HG03575 (cell line): ENCODE results near the gene ST7.
"Not testable (repeated sequence)": the region's sequence is repeated elsewhere in the genome, so short reads cannot be mapped to it uniquely, and the experiment has no call there.

Experiments used
- ATAC-seq: cut with Tn5 transposase; IDR thresholded peaks from one replicate; pipeline ENCODE4 v1.9.1; 2021; ENCODE audit not compliant: unreplicated experiment, insufficient number of reproducible peaks, low FRiP score; ENCODE audit errors: extremely low read depth

ST7 gene

GRCh38 chr7:116970238-116970910 lies 17.1 kb downstream of the ST7 start:
- peak; percentile 46 for ATAC-seq

- ATAC-seq: not testable (repeated sequence)
Measured at GRCh38 chr7:116971153-116971552, 17.9 kb downstream of the ST7 start.

GRCh38 chr7:116971869-116972268 lies 18.6 kb downstream of the ST7 start:
- no peak for ATAC-seq

- ATAC-seq: not testable (repeated sequence)
Measured at GRCh38 chr7:116975024-116975423, 21.7 kb downstream of the ST7 start.

- no peak for ATAC-seq
Measured at GRCh38 chr7:116977172-116977571, 23.9 kb downstream of the ST7 start.

- no peak for ATAC-seq
Measured at GRCh38 chr7:116978006-116978405, 24.7 kb downstream of the ST7 start.

- no peak for ATAC-seq
Measured at GRCh38 chr7:116979430-116979829, 26.1 kb downstream of the ST7 start.

GRCh38 chr7:116980354-116980753 lies 27.1 kb downstream of the ST7 start:
- no peak for ATAC-seq

GRCh38 chr7:116981939-116982338 lies 28.6 kb downstream of the ST7 start:
- ATAC-seq: no peak

- ATAC-seq: no peak
Measured at GRCh38 chr7:116984511-116984910, 31.2 kb downstream of the ST7 start.

GRCh38 chr7:116984917-116985316 lies 31.6 kb downstream of the ST7 start:
- ATAC-seq: no peak

- no peak for ATAC-seq
Measured at GRCh38 chr7:116985575-116985974, 32.3 kb downstream of the ST7 start.

GRCh38 chr7:116986611-116987565 lies 33.6 kb downstream of the ST7 start:
- ATAC-seq: no peak

GRCh38 chr7:116988363-116988989 lies 35.2 kb downstream of the ST7 start:
- no peak for ATAC-seq

GRCh38 chr7:116990056-116990455 lies 36.8 kb downstream of the ST7 start:
- no peak for ATAC-seq

GRCh38 chr7:116991233-116991632 lies 37.9 kb downstream of the ST7 start:
- ATAC-seq: no peak

GRCh38 chr7:116994611-116995010 lies 41.3 kb downstream of the ST7 start:
- ATAC-seq: no peak

- no peak for ATAC-seq
Measured at GRCh38 chr7:116997972-116998371, 44.7 kb downstream of the ST7 start.

- ATAC-seq: no peak
Measured at GRCh38 chr7:116998567-116999175, 45.4 kb downstream of the ST7 start.
